UCSD-AML1 (cell line): ENCODE data around the gene GUF1.
A peak's percentile ranks its signal among the peaks of the same experiment; 100 is the strongest.

Experiments used
- DNase-seq: peaks from one replicate; lab custom pipeline; 2025; ENCODE audit not compliant: unreplicated experiment; lab: John Stamatoyannopoulos, UW

The GUF1 gene

GRCh38 chr4:44678094-44679041, at the start of gene GUF1:
GUF1 (plus strand) TSS chr4:44678420; CDS start chr4:44678623, 203 bp downstream.
- DNase-seq = peak; percentile 89

GRCh38 chr4:44629280-44629866, 48.8 kb upstream of the GUF1 start:
- peak; percentile 5 for DNase-seq

- no peak for DNase-seq
These were observed 46.1 kb upstream of the GUF1 start for GRCh38 chr4:44632089-44632488.

- DNase-seq = no peak
These were observed 45.5 kb upstream of the GUF1 start for GRCh38 chr4:44632733-44633132.

GRCh38 chr4:44638091-44638490, 40.1 kb upstream of the GUF1 start:
- no peak for DNase-seq

GRCh38 chr4:44646151-44646550, 32.1 kb upstream of the GUF1 start:
- DNase-seq = no peak

- DNase-seq = no peak
These were observed 26.8 kb upstream of the GUF1 start, which contains the start of gene YIPF7 for GRCh38 chr4:44651425-44651824. YIPF7 (minus strand) TSS chr4:44651625; CDS start chr4:44650100, 1,525 bp downstream.

GRCh38 chr4:44652002-44652401, 26.2 kb upstream of the GUF1 start:
- DNase-seq = no peak

GRCh38 chr4:44660396-44660795, 17.8 kb upstream of the GUF1 start:
- DNase-seq = no peak

GRCh38 chr4:44661940-44662622, 16.1 kb upstream of the GUF1 start:
- DNase-seq = no peak

- no peak for DNase-seq
These were observed 15.6 kb upstream of the GUF1 start for GRCh38 chr4:44662623-44663005.

- no peak for DNase-seq
These were observed 14.5 kb upstream of the GUF1 start for GRCh38 chr4:44663539-44664263.

GRCh38 chr4:44668526-44668925, 9.7 kb upstream of the GUF1 start:
- no peak for DNase-seq

GRCh38 chr4:44670506-44671199, 7.6 kb upstream of the GUF1 start:
- DNase-seq = no peak

GRCh38 chr4:44671636-44672035, 6.6 kb upstream of the GUF1 start:
- DNase-seq = no peak

- no peak for DNase-seq
These were observed 3.7 kb upstream of the GUF1 start for GRCh38 chr4:44674471-44674870.

- no peak for DNase-seq
These were observed 2.9 kb upstream of the GUF1 start for GRCh38 chr4:44675366-44675765.

GRCh38 chr4:44679060-44679459, 840 bp downstream of the GUF1 start:
- no peak for DNase-seq

- no peak for DNase-seq
These were observed 6.4 kb downstream of the GUF1 start for GRCh38 chr4:44684648-44685047.

GRCh38 chr4:44700427-44700826, 22.2 kb downstream of the GUF1 start:
- no peak for DNase-seq
